ENCODE results near the gene DAB2IP. TPM values are rescaled to one million over a fixed set of nuclear protein-coding genes. Genes with fewer than 3 reads are reported as not detected.
A peak's percentile ranks its signal among the peaks of the same experiment; 100 is the strongest.

DAB2IP gene
- total and polyA plus RNA-seq, 2 donors (not counting 1 experiment from before 2014, with no cell fraction given): 14.6 to 16.5 TPM

DNA sequence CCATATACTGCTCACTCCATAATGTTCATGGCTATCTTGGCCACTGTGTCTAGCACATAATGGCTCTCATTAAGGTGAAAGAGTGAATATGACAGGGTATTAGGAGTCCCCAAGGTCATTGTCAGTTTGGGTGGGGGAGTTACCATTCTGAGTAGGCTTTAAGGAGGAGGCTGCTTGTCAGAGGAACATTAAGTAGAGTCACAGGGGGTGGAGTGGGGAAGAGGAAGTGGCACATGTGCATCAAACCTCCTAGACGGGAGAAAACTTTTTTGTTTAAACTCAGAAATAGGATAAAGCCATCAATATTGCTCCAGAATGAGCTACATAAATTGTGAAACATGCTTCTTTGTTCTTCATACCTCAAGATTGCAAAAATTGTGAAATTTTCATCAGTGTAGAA lies 45.5 kb downstream of the DAB2IP start:
- no peak for DNase-seq (ENCODE audit: low read depth in 2 of 2)
- no peak overlapping the region for H3K4me3 ChIP-seq (replicated peaks in 1 of 4; ENCODE audit: control extremely low read depth in 1 of 4, insufficient read depth in 1 of 4, low read depth in 3 of 4, low read length in 4 of 4)
- H3K4me2 ChIP-seq (ENCODE audit: extremely low read depth, insufficient read depth, low read length): no peak overlapping the region
- no peak overlapping the region for H3K9ac ChIP-seq (ENCODE audit: insufficient read depth, low read length)
- peaks cover 20% of the 10 kb centered on the region for H3K4me1 ChIP-seq (ENCODE audit: control insufficient read depth, extremely low read depth, insufficient read depth, low read length)
- H4K20me1 ChIP-seq (ENCODE audit: control insufficient read depth, extremely low read depth, insufficient read depth, low read length): no peaks in the 10 kb centered on the region
- H3K36me3 ChIP-seq (ENCODE audit: control insufficient read depth, insufficient read depth, low read length): no peaks in the 10 kb centered on the region
- no peak for TF ChIP-seq EZH2 (IDR thresholded peaks at IDR 0.05; ENCODE audit: low read length, missing control alignments)
- no peak for TF ChIP-seq CTCF (conservative IDR thresholded peaks at IDR 0.05 in 1 of 2, IDR thresholded peaks at IDR 0.05 in 1 of 2; ENCODE audit: low read depth in 1 of 2, low read length in 2 of 2)
- H2AFZ ChIP-seq (ENCODE audit: low read length): no peak overlapping the region
- peaks cover 3% of the 10 kb centered on the region for H3K79me2 ChIP-seq (ENCODE audit: control insufficient read depth, insufficient read depth, low read length)
- no peak overlapping the region for H3K27ac ChIP-seq (ENCODE audit: insufficient read depth, low read length)
- H3K27me3 ChIP-seq (ENCODE audit: control insufficient read depth, insufficient read depth, low read length): no peaks in the 10 kb centered on the region
- H3K9me3 ChIP-seq (ENCODE audit: control insufficient read depth, insufficient read depth, low read depth, low read length): no peaks in the 10 kb centered on the region

DNA sequence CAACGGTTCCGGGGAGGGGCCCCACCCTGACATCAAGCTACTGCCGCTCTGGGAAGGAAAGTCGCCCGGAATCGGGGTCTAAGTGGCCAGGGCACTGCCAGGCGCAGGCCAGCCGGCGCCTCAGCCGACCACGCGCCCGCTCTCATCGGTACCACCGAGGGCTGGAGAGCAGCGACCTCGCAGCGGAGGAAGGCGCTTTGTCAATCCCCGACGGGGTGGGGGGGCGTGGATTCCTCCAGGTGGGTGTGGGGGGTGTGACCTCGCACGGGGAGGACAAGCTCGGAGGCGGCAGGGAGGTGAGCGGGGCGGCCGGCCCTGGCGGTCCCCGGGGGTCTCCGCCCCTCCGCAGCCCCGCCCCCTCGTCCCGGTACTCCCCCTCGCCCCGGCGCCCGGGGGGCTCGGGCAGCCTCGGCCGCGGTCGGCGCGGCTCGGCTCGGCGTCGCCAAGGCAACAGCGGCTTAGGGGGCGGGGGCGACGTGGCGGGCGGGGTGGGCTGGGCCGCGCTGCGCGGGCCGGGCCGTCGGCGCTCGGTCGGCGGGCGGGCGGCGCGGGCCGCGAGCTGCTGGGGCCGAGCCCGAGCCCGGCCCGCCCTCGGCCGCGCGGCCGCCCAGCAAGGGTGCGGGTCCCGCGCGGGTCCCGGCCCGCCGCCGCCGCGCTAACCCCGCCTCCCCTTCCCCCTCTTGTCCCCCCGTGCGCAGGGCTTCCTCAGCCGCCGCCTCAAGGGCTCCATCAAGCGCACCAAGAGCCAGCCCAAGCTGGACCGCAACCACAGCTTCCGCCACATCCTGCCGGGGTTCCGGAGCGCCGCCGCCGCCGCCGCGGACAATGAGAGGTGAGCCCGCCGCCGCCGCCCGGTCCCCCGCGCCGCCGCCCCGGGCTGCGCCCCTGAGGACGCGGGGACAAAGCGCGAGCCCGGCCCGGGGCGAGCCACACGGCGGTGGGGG lies 47.5 kb downstream of the DAB2IP start:
- Histone ChIP-seq H3K4me2 (ENCODE audit: extremely low read depth, insufficient read depth, low read length) (peak overlapping the region; percentile 88), H4K20me1 (ENCODE audit: control insufficient read depth, extremely low read depth, insufficient read depth, low read length) (no peaks in the 10 kb centered on the region), H3K27ac (ENCODE audit: insufficient read depth, low read length) (no peak overlapping the region), H3K9ac (ENCODE audit: insufficient read depth, low read length) (peak overlapping the region; percentile 58), H3K27me3 (ENCODE audit: control insufficient read depth, insufficient read depth, low read length) (no peaks in the 10 kb centered on the region), H3K79me2 (ENCODE audit: control insufficient read depth, insufficient read depth, low read length) (peaks cover 3% of the 10 kb centered on the region), H3K4me3 (replicated peaks in 1 of 4; ENCODE audit: control extremely low read depth in 1 of 4, insufficient read depth in 1 of 4, low read depth in 3 of 4, low read length in 4 of 4) (peak overlapping the region; percentile 60 to 81 (median 64)), H2AFZ (ENCODE audit: low read length) (no peak overlapping the region), H3K36me3 (ENCODE audit: control insufficient read depth, insufficient read depth, low read length) (no peaks in the 10 kb centered on the region), H3K4me1 (ENCODE audit: control insufficient read depth, extremely low read depth, insufficient read depth, low read length) (peaks cover 14% of the 10 kb centered on the region), H3K9me3 (ENCODE audit: control insufficient read depth, insufficient read depth, low read depth, low read length) (no peaks in the 10 kb centered on the region)
- no peak for TF ChIP-seq EZH2 (IDR thresholded peaks at IDR 0.05; ENCODE audit: low read length, missing control alignments)
- DNase-seq (ENCODE audit: low read depth in 2 of 2): peak; percentile 51 to 67

DNA sequence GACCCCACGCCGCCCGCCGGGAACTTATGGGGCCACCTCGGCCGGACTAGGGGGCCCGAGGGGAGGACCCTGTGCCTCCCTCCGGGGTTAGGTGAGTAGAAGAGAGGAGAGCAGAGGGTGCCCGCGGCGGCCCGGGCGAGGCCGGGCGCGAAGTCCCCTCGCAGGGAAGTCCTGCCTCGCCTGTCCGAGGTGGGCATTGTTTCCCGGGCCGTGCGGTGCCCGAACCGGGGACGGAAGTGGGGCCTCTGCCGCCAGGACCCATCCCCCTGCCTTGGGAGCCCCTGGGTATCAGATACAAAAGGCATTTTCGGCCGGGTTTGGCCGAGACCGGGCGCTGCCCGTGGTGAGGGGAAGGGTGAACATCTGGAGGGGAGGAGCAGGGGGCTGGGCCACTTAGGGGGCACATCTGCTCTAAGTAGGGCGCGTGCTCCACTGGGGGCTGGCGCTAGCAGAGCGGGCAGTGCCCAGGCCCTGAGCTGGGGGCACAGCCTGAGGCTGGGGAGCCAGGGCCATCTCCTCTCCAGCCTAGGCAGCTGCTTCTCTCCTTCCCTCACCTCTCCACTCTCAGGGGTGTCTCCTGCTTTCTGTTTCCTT lies 48.2 kb downstream of the DAB2IP start:
- TF ChIP-seq CTCF (conservative IDR thresholded peaks at IDR 0.05 in 1 of 2, IDR thresholded peaks at IDR 0.05 in 1 of 2; ENCODE audit: low read depth in 1 of 2, low read length in 2 of 2) (no peak), EZH2 (IDR thresholded peaks at IDR 0.05; ENCODE audit: low read length, missing control alignments) (no peak)
- Histone ChIP-seq H3K27me3 (ENCODE audit: control insufficient read depth, insufficient read depth, low read length) (no peaks in the 10 kb centered on the region), H3K79me2 (ENCODE audit: control insufficient read depth, insufficient read depth, low read length) (peaks cover 3% of the 10 kb centered on the region), H3K36me3 (ENCODE audit: control insufficient read depth, insufficient read depth, low read length) (no peaks in the 10 kb centered on the region), H3K4me1 (ENCODE audit: control insufficient read depth, extremely low read depth, insufficient read depth, low read length) (peaks cover 14% of the 10 kb centered on the region), H2AFZ (ENCODE audit: low read length) (peak overlapping the region; percentile 23), H3K4me3 (replicated peaks in 1 of 4; ENCODE audit: control extremely low read depth in 1 of 4, insufficient read depth in 1 of 4, low read depth in 3 of 4, low read length in 4 of 4) (peak overlapping the region; percentile 60 to 81 (median 64)), H3K4me2 (ENCODE audit: extremely low read depth, insufficient read depth, low read length) (peak overlapping the region; percentile 88), H3K9ac (ENCODE audit: insufficient read depth, low read length) (peak overlapping the region; percentile 58), H3K9me3 (ENCODE audit: control insufficient read depth, insufficient read depth, low read depth, low read length) (no peaks in the 10 kb centered on the region), H4K20me1 (ENCODE audit: control insufficient read depth, extremely low read depth, insufficient read depth, low read length) (no peaks in the 10 kb centered on the region), H3K27ac (ENCODE audit: insufficient read depth, low read length) (peak overlapping the region; percentile 39)
- DNase-seq (ENCODE audit: low read depth in 2 of 2): no peak
